HG03521 (cell line): ENCODE results near the gene CACNG4.

ENCODE experiments used
- ATAC-seq: cut with Tn5 transposase; IDR thresholded peaks from one replicate; pipeline ENCODE4 v1.9.1; 2021; ENCODE audit warnings: mild to moderate bottlenecking, moderate library complexity; ENCODE audit not compliant: unreplicated experiment

The CACNG4 gene

GRCh38 chr17:66963909-66964771, at the start of gene CACNG4:
Gene CACNG4 (plus strand): TSS chr17:66964707. CDS start chr17:66964912, 205 bp downstream.
- ATAC-seq, result no peak

GRCh38 chr17:66915204-66915611, 49.3 kb upstream of the CACNG4 start:
- no peak for ATAC-seq

GRCh38 chr17:66915792-66916191, 48.7 kb upstream of the CACNG4 start:
- ATAC-seq, result no peak

GRCh38 chr17:66916946-66917345, 47.6 kb upstream of the CACNG4 start:
- no peak for ATAC-seq

- ATAC-seq, result no peak
Observed at GRCh38 chr17:66918896-66919295, 45.6 kb upstream of the CACNG4 start.

- no peak for ATAC-seq
Observed at GRCh38 chr17:66920435-66920834, 44.1 kb upstream of the CACNG4 start.

GRCh38 chr17:66920950-66921349, 43.6 kb upstream of the CACNG4 start:
- no peak for ATAC-seq

- no peak for ATAC-seq
Observed at GRCh38 chr17:66923886-66924285, 40.6 kb upstream of the CACNG4 start.

GRCh38 chr17:66925811-66926500, 38.6 kb upstream of the CACNG4 start:
- ATAC-seq, result no peak

- ATAC-seq, result no peak
Observed at GRCh38 chr17:66928949-66929348, 35.6 kb upstream of the CACNG4 start.

GRCh38 chr17:66929591-66929990, 34.9 kb upstream of the CACNG4 start:
- no peak for ATAC-seq

GRCh38 chr17:66930933-66931332, 33.6 kb upstream of the CACNG4 start:
- ATAC-seq, result no peak

- no peak for ATAC-seq
Observed at GRCh38 chr17:66932311-66932710, 32.2 kb upstream of the CACNG4 start.

- ATAC-seq, result no peak
Observed at GRCh38 chr17:66934040-66934439, 30.5 kb upstream of the CACNG4 start.

GRCh38 chr17:66935717-66936116, 28.8 kb upstream of the CACNG4 start:
- ATAC-seq, result no peak

GRCh38 chr17:66938656-66939055, 25.9 kb upstream of the CACNG4 start:
- no peak for ATAC-seq

GRCh38 chr17:66939461-66940114, 24.9 kb upstream of the CACNG4 start:
- no peak for ATAC-seq

- ATAC-seq, result no peak
Observed at GRCh38 chr17:66941249-66941648, 23.3 kb upstream of the CACNG4 start.

GRCh38 chr17:66941773-66942450, 22.6 kb upstream of the CACNG4 start:
- no peak for ATAC-seq

- no peak for ATAC-seq
Observed at GRCh38 chr17:66942451-66943264, 21.8 kb upstream of the CACNG4 start.
